Cardiac septum (tissue), 1 donor: ENCODE results near the gene ATAD2B. TPM values are rescaled to one million over a fixed set of nuclear protein-coding genes. Genes with fewer than 3 reads are reported as not detected.
"Not testable (repeated sequence)": the region's sequence is repeated elsewhere in the genome, so short reads cannot be mapped to it uniquely, and the experiment has no call there.

Experiments
- DNase-seq: peaks from one replicate; pipeline ENCODE4 v3.0.0-alpha.2; 2020; ENCODE audit warnings: low spot score
- intact Hi-C: fragments of 100-400 bp; cut with DNase I; formaldehyde crosslinking; loops from one replicate; pipeline ENCODE4 v1.14.0; 2022
- total RNA-seq: library from RNA; stranded (reverse); fragmentation: NEBNext Ultra II Directional; extraction: Animal tissue kit (Norgen Biotek cat#: 25700); gene quantifications from one replicate; pipeline ENCODE4 v1.2.1, GENCODE V29; 2021
- donor health status: DM: no; HTN: no; CAD: no.

The ATAD2B gene
- total RNA-seq, 1 donor from 2014 or later: 14.3 TPM

- intact Hi-C loops: loop anchor here (10.0 kb wide), 1 partner anchor 127 kb away; no protein-coding TSS in a partner anchor
- no peak for DNase-seq
These were observed 164.8 kb downstream of the ATAD2B start for GRCh38 chr2:23762141-23762540.

- intact Hi-C loops: loop anchor here (10.0 kb wide), 1 partner anchor 127 kb away; no protein-coding TSS in a partner anchor
- no peak for DNase-seq
These were observed 165.3 kb downstream of the ATAD2B start for GRCh38 chr2:23761638-23762037.

- no peak for DNase-seq
- intact Hi-C loops: loop anchor here (10.0 kb wide), 1 partner anchor 126 kb away; no protein-coding TSS in a partner anchor
These were observed 166.2 kb downstream of the ATAD2B start for GRCh38 chr2:23760736-23761135.

- intact Hi-C loops: loop anchor here (10.0 kb wide), 1 partner anchor 373 kb away; the partner anchor contains the start of gene KLHL29
- DNase-seq: no peak
These were observed 169.1 kb downstream of the ATAD2B start for GRCh38 chr2:23757686-23758433.

GRCh38 chr2:23756593-23757292, 170.2 kb downstream of the ATAD2B start:
- no peak for DNase-seq
- intact Hi-C loops: loop anchor here (10.0 kb wide), 1 partner anchor 372 kb away; the partner anchor contains the start of gene KLHL29

- intact Hi-C loops: loop anchor here (10.0 kb wide), 1 partner anchor 370 kb away; the partner anchor contains the start of gene KLHL29
- DNase-seq: no peak
These were observed 172.0 kb downstream of the ATAD2B start for GRCh38 chr2:23754970-23755369.

GRCh38 chr2:23753291-23754010, 173.5 kb downstream of the ATAD2B start:
- no peak for DNase-seq
- intact Hi-C loops: loop anchor here (10.0 kb wide), 1 partner anchor 369 kb away; the partner anchor contains the start of gene KLHL29

- intact Hi-C loops: loop anchor here (10.0 kb wide), 1 partner anchor 367 kb away; the partner anchor contains the start of gene KLHL29
These were observed 175.1 kb downstream of the ATAD2B start for GRCh38 chr2:23751747-23752265.

GRCh38 chr2:23746141-23746863, 180.6 kb downstream of the ATAD2B start:
- no peak for DNase-seq
- intact Hi-C loops: no loop called here

More at GRCh38 chr2:23751747-23752265, 175.1 kb downstream of the ATAD2B start:
- no peak for DNase-seq

- no peak for DNase-seq
- intact Hi-C loops: no loop called here
These were observed 181.2 kb downstream of the ATAD2B start for GRCh38 chr2:23745726-23746105.

GRCh38 chr2:23745068-23745725, 181.7 kb downstream of the ATAD2B start:
- DNase-seq: no peak
- intact Hi-C loops: no loop called here

GRCh38 chr2:23736783-23737182, 190.1 kb downstream of the ATAD2B start:
- intact Hi-C loops, DNase-seq: not testable (repeated sequence)

GRCh38 chr2:23734416-23734815, 192.5 kb downstream of the ATAD2B start:
- DNase-seq: no peak
- intact Hi-C loops: no loop called here

- intact Hi-C loops, DNase-seq: not testable (repeated sequence)
These were observed 203.9 kb downstream of the ATAD2B start for GRCh38 chr2:23723029-23723428.

GRCh38 chr2:23722255-23722654, 204.7 kb downstream of the ATAD2B start:
- DNase-seq: no peak

GRCh38 chr2:23721454-23721826, 205.5 kb downstream of the ATAD2B start:
- intact Hi-C loops: no loop called here
- no peak for DNase-seq

More at GRCh38 chr2:23722255-23722654, 204.7 kb downstream of the ATAD2B start:
- intact Hi-C loops: no loop called here

- intact Hi-C loops: no loop called here
- DNase-seq: no peak
These were observed 206.0 kb downstream of the ATAD2B start for GRCh38 chr2:23720705-23721453.

GRCh38 chr2:23719716-23720115, 207.2 kb downstream of the ATAD2B start:
- no peak for DNase-seq
- intact Hi-C loops: no loop called here
